ENCODE data around the gene BPTF.
"Not testable (repeated sequence)": the region's sequence is repeated elsewhere in the genome, so short reads cannot be mapped to it uniquely, and the experiment has no call there.

BPTF gene

DNA sequence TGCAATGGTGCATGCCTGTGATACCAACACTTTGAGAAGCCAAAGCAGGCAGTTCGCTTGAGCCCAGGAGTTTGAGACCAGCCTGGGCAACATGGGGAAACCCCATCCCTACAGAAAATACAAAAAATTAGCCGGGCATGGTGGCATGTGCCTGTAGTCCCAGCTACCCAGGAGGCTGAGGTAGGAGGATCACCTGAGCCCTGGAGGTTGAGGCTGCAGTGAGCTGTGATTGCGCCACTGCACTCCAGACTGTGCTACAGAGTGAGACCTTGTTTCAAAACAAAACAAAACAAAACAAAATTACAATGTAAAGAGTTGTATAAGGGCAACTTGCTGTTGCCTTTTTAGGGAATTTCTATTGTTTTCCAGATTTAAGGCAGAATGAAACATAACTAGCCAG, 155.6 kb downstream of the BPTF start:
- not testable (repeated sequence) for DNase-seq

DNA sequence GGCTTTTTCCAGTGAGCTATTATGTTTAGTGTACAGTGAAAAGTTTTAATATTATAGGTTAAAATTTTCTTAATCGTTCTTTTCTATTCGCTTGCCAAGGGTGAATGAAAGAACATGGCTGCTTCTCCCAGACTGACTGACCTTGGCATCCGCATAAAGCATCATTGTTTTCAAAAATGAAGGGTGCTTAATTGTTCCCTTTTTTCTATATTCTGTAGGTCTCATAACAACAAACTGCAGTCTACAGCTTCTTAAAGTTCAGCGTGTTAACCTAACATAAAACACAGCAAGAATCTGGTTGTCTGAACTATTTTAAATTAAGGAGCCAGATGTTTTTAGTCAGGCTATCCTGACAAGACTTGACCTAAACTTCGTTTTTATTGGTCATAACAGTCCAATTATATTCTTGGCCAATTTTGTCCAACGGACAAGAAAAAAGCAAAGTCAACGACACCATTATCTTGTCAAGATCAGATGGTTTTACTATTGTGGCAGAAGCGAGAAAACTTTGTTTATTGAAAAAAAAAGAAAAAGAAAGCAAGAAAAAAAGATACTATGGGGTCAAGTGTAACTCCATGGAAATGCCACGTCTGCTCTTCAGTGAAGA, 156.8 kb downstream of the BPTF start:
- DNase-seq: no peak

DNA sequence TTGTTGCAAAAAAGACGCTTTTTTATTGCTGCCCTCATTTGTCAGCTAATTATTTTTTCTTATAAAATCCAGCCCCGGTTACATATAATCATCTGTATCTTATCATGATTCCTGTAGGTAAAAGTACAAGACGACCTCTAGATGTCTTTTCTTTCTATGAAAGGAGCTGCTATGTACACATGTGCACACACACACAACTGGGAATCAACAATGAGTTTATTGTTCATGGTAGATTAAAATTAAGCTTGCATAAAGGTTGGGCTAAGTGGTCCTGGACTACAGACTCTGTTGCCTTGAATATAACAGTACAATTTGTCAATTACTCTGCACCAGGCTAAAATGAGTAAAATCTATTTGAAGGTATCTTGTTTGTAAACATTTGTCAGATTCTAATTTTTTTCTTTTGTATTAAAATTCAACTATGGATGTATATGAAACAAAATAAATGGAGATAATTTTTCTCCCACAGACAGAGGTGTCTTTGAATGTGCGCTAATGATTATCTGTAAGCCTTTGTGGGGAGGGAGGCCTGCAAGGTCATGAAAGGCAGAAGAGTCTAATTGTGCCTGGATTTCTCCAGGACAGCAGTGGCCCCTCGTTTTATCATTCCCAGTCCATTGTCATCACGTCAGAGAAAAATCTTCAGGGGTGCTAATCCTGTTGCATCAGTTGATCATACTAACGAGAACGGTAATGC, 157.5 kb downstream of the BPTF start:
- DNase-seq: no peak

DNA sequence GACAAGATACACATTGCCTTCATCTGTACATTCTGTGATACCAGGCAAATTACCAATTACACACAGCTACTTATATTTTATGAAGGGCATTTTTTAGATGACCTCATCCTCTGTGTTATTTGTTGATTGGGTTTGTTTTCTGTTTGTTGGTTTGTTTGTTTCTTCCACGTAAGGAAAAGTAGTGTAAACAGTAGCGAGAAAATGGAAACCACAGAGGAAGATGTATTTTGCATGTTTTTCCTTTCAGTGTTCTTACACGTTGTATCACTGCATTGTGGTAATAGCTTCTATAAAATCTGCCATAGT, 158.0 kb downstream of the BPTF start:
- DNase-seq: no peak

DNA sequence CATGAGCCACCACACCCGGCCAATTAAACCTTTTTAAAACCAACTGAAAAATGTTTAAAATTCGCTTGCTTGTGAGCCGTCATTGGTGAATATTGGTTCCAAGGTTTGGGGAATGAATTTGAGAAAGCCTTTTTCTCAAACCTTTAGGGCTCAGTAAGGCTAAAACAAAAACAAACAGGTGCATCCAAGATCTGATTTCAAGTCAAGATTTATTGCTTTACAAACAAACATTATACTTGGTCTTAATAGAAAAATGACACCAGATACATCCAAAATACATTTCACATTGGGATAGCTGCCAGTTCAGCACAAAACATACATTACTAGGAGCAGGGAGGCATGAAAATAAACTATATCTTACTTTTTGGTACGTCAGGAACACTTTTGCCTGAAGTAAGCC, 165.6 kb downstream of the BPTF start:
- no peak for DNase-seq

DNA sequence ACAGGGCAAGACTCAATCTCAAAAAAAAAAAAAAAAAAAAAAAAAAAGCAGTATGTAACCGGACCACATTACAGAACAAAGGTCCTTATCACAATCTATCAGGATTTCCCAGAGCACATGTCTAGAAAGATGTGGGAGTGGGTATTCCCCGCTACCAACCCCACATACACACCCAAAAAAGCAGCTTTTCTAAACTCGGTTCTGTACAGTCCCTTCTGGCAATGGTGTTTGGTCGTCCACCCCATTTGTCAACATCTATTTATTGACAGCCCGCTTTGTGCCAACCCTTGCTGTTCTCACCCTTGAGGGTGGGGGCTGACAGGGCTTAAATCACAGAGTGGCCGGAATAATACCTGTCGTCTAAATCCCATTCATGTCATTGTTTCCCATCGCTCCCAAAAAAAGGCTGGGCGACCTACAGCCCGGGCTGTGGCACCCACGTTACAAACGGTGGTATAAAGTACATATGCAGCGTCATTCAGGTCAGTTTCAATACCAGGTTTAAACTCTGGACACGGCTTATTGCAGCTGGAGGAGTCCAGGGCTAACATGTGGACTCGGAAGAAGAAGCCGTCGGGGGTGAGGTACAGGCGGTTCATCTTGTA, 167.3 kb downstream of the BPTF start:
- DNase-seq: no peak

DNA sequence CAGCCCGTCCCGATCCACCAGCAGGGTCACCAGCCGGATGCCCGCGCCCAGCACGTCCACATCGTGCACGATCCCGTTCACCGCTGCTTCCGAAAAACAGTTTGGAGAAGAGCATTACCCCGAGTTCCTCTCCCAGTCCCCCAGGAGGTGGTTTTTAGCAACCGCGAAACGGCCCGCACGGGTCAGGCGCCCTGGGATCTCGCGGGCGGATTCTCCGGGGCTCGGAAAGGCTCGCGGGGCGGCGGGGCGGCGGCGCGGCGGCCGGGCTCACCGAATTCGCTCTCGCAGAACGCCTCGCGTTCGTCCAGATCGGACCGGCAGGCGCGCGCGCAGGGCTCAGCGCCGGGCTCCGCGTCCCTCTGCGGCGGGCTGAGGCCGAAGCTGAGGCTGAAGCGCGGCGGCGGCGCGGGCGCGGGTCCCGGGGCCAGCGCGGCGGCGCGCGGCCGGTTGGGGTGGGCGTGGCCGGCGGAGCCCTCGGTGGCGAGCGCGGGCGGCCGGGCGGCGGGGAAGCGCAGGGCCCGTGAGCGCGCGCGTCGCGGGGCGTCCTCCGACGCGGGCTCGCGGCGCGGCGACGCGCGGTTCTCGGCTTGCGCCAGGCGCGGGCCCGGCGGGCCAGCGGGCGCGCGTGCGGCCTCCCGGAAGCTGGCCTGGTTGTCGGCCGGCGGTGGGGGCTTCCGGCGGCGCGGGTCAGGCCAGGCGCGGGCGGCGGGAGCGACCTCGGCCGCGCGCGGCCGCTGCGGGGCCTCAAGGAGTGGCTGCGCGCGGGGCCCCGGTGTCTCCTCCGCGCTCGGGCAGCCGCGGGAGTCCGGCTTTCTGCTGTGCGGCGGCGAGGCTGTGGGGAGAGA, 168.1 kb downstream of the BPTF start:
- DNase-seq: peak; percentile 76

DNA sequence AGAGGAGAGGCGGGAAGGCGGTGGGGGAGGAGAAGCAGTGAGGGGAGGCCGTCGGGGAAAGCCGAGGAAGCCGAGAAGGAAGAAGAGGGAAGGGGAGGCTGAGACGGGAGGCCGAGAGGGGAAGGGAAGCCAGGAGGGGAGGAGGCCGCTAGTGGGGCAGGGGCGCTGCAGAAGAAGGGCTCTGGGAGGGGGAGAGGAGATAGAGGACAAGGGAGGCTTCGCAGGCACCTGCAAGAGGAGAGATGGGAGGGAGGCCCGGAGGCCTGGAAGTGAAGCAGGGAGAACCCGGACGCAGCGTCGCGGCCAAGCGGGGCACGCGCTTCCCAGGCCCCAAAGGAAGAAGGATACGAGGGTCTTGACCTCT, 168.7 kb downstream of the BPTF start:
- no peak for DNase-seq

DNA sequence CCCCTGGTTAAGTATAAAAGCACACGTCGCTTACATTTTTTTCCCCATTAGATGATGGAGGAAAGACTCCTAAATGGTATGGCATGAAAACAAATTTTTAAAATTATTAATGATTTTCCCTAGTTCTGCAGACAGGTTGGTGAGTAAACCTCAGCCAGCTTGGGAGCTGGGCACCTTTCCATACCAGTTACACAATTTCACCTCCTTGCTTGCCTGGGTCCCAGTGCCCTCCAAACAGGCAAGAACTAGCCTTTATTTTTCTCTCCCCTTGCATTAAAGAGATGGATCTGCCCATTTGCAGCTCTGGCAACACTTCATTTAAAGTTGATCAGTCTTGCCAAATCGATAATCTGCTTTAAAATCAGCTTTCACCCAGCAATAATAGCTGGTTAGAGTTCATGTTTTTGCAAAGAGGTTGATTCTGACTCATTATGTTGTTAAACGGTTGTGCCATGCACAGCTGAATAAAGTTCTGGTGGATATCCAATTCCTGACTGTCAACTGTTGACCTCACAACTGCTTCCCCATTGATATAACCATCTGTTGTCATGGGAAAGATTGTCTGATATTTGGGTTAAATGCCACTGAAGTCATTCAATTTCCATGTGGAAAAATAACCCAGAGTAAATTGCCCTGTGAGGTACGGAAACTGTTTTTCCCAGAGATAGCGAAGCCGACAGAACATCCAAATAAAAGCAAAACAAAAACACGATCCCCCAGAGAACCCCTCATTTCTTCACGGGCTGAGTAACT, 169.7 kb downstream of the BPTF start:
- no peak for DNase-seq

DNA sequence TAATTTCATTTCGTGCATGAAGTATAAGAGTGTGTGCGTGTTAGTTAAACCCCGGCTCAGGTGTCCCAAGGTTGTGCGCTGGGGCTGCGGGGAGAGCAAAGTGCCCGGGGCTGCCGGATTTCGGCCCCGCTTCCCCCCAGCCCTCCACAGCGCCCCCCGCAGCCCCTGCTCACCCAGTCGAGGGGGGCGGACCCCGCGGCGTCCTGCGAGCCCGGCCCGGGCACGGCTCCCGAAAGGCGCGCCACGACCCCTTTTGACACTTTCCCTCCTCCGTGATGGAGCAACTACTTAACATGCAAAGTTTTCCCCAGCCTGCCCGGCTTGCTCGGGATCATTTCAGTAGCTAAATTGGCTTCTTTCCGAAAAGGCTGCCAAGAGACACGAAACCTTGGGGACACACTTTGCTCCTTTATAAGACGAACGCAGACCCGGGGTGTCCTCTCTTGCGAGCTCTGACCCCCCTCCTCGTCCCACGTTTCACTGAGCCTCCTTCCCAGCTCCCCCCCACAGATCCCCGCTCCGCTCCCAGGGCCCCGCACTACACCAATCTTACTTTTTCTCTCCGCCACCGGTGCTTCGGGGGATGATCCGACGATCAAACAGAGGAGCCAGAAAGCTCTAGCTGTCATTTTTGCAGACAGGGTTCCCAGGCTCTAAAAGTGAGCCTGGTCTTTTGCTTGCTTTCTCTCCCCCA, 170.4 kb downstream of the BPTF start:
- DNase-seq: peak; percentile 26

DNA sequence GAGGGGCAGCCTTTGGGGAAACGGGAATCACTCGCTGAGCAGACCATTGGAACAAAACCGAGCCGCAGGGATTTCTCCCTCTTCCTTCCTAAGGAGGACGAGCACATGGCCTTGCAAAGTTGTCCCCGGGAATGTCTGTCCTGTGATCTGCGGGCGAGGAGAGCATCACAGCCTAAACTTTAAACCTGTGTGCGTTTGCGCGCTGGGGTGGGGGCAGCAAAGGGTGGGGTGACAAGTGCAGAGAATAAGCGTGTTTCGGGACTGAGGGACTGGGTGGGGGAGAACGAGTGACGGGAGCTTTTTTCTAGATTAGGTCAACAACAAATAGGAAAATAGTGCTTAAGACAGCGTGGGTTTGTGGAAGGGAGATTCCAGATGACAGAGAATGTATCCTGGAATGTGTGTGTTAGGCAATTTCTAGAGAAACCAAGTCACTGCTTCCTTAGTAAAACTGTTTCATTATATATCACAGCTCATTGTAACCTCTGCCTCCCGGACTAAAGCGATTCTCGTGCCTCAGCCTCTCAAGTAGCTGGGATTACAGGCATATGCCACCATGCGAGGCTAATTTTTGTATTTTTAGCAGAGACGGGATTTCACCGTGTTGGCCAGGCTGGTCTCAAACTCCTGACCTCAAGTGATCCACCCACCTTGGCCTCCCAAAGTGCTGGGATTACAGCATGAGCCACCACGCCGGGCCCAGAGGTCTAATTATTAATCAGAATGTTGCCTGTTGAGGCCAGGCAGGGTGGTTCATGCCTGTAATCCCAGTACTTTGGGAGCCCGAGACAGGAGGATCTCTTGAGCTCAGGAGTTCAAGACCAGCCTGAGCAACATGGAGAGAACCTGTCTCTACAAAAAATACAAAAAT, 171.2 kb downstream of the BPTF start, which contains the start of gene C17orf58:
C17orf58 (minus strand) TSS at position 169 of the 871 bp plus-strand sequence. CDS start 271 bp downstream, outside the sequence.
- peak; percentile 25 for DNase-seq

DNA sequence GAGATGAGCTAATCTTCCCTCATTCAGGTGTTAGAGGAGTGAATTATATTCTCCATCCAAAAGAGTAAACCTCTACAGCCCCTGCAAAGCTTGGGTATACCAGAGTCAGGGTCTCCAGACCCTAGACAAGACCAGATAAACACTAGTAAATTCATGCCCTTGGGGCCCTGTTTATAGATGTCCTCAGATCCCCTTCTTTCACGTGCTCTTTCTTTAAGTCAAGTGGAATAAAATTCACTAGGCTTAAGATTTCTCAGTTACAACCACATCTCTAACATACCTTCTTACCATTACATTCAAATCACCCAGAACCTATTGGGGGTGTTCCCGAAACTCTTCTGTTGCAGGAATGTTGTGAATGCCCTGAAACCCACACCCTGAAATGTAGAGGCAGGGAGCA, 173.2 kb downstream of the BPTF start:
- no peak for DNase-seq

DNA sequence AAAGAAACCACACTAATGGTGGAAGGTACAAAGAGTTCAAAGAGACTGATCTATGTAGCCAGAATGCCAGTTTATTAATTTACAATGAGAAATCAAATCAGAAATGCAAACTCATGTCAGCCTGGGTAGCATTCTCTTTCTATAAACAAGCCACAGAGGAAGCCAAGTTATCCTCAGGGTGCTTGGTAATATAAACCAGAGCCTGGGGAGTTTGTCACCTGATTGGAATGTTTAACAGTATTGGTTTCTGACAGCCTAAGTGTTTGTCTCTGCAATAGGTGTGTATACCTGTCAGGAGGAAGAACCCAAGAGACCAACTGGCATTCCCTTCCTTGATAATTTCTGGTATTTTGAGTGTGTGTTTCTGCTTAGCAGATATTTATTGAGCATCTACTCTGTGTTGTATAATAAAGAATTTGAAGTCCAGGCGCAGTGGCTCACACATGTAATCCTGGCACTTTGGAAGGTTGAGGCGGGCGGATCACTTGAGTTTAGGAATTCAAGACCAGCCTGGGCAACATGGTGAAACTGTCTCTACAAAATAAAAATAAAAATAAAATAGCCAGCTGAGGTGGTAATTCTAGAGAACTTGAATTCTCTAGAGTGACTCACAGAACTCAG, 174.1 kb downstream of the BPTF start:
- no peak for DNase-seq

DNA sequence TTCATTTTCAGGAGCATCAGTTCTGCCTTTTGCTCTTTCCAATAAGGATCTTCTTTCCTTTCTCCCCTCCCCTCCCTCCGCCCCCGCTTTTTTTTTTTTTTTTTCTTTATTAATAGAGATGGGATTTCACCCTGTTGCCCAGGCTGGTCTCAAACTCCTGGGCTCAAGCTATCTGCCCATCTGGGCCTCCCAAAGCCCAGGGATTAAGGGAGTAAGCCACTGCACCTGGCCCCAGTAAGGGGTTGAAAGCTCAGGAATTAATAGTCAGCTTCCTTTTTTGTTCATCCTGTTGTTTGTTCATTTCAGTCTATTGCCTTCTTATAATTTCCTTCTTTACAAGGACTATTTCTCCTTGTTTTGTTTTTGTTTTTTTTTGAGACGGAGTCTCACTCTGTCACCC, 178.9 kb downstream of the BPTF start:
- no peak for DNase-seq

DNA sequence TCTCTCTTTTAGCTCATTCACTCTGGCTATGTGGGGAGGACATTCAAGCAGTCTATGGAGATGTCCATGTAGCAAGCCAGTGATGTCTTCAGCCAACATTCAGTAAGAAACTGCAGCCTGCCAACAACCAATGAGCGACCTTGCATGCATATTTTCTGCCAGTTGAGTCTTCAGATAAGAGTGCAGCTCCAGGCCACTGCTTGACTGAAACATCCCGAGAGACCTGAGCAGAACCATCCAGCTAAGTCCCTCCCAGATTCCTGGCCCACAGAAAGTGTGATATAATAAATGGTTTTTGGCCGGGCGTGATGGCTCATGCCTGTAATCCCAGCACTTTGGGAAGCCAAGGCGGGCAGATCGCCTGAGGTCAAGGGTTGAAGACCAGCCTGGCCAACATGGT, 181.5 kb downstream of the BPTF start:
- no peak for DNase-seq

DNA sequence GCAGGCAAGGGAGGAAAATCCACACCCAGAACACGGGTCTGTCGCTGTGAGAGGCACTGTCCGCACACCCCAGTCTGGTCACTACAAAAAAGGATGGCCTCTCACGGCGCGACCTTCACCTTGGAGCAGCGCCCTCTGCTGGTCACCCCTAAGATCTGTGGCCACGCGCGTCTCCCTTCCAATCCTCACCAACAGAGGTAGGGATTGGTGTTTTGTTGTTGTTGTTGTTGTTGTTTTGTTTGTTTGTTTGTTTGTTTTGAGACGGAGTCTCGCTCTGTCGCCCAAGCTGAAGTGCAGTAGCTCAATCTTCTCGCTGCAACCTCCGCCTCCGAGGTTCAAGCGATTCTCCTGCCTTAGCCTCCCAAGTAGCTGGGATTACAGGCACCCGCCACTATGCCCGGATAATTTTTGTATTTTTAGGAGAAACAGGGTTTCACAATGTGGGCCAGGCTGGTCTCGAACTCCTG, 185.9 kb downstream of the BPTF start:
- DNase-seq: peak; percentile 66

DNA sequence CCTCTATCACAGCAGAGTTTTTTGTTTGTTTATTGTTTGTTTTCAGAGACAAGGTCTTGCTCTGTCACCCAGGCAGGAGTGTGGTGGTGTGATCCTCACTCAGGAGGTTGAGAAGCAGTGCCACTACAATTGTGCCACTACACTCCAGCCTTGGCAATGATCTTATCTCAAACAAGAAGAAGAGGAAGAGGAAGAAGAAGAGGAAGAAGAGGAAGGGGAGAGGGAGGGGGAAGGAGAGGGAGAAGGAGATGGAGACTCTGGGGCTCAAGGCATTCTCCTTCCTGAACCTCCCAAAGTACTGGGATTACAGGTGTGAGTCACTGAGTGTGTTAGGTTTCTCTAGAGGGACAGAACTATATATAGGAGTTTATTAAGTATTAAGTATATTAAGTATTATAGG, 188.1 kb downstream of the BPTF start:
- DNase-seq: no peak

DNA sequence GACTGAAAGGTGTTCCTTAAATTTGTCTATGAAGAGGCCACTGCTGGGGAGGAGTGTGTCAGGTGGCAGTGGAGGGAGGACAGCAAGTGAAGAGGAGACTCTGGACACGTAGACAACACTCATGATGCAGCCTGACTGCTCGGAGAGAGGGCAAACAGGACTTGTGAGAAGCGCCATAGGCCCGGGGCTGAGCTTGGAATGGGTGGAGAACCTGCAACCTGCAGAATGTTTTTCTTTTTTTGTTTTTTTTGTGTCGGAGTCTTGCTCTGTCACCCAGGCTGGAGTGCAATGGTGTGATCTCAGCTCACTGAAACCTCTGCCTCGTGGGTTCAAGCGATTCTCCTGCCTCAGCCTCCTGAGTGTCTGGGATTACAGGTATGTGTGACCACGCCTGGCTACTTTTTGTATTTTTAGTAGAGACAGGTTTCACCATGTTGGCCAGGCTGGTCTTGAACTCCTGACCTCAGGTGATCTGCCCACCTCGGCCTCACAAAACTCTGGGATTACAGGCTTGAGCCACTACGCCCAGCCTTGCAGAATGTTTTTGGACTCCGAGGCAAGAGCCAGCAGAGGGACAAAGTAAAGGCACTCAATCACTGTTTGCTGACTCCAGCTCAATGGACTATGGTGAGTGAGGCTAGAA, 189.9 kb downstream of the BPTF start:
- DNase-seq: no peak

DNA sequence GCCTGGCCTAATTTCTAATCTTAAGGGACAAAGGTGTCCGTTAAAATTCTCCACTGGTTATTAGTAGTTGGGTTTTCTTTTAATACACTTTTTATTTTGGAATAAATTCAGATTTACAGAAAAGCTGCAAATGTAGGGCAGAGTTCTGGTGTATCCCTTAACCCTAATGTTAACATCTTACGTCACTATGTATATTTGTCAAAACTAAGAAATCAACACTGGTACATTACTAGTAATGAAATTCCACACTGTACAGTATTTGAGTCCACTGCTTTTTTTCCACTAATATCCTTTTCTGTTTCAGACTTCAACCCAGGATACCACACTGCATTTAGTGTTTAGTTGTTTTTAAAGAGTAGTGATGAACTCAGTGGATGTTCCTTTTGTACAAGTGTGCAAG, 191.5 kb downstream of the BPTF start:
- DNase-seq: no peak

DNA sequence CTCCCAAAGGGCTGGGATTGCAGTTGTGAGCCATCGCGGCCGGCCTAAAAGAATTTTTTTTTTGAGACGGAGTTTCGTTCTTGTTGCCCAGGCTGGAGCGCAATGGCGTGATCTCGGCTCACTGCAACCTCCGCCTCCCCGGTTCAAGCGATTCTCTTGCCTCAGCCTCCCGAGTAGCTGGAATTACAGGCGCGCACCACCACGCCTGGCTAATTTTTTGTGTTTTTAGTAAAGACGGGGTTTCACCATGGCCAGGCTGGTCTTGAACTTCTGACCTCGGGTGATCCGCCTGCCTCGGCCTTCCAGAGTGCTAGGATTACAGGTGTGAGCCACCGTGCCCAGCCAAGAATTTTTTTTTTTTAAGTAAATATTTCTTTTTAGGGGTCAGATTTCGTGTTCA, 193.2 kb downstream of the BPTF start:
- not testable (repeated sequence) for DNase-seq

Measured in stimulated activated CD4-positive, alpha-beta T cell treated with anti-CD3 and anti-CD28 coated beads, Interleukin-4, amount 100 ng/mL, for 1 hour (primary cell).